ENCODE results near the gene BCAT1. TPM values are rescaled to one million over a fixed set of nuclear protein-coding genes. Genes with fewer than 3 reads are reported as not detected.

The BCAT1 gene
- total RNA-seq, 2 donors from 2014 or later: 3.4 to 13.1 TPM

DNA sequence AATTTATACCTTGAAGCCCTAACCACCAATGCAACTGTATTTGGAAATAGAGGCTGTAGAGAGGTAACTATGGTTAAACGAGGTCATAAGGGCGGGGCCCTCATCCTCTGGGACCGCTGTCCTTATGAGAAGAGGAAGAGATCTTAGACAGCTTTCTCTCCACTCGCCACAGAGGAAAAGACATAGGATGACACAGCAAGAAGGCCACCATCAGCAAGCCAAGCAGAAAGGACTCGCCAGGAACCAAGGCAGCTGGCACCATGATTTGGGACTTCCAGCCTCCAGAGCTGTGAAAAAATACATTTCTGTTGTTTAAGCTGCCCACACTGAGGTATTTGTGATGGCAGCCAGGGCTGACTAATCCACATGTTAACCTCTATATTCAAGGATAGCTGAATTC lies 30.4 kb upstream of the BCAT1 start:
- no peaks in the 10 kb centered on the region for H3K4me1 ChIP-seq
- H3K27me3 ChIP-seq: no peaks in the 10 kb centered on the region
- no peak overlapping the region for H3K27ac ChIP-seq
- H3K36me3 ChIP-seq: no peaks in the 10 kb centered on the region
- H3K4me3 ChIP-seq: no peak overlapping the region
- DNase-seq (ENCODE audit: low spot score): no peak
- TF ChIP-seq, protein P1, sequence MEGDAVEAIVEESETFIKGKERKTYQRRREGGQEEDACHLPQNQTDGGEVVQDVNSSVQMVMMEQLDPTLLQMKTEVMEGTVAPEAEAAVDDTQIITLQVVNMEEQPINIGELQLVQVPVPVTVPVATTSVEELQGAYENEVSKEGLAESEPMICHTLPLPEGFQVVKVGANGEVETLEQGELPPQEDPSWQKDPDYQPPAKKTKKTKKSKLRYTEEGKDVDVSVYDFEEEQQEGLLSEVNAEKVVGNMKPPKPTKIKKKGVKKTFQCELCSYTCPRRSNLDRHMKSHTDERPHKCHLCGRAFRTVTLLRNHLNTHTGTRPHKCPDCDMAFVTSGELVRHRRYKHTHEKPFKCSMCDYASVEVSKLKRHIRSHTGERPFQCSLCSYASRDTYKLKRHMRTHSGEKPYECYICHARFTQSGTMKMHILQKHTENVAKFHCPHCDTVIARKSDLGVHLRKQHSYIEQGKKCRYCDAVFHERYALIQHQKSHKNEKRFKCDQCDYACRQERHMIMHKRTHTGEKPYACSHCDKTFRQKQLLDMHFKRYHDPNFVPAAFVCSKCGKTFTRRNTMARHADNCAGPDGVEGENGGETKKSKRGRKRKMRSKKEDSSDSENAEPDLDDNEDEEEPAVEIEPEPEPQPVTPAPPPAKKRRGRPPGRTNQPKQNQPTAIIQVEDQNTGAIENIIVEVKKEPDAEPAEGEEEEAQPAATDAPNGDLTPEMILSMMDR (IDR thresholded peaks at IDR 0.05): no peak
- H3K9me3 ChIP-seq: peaks cover 0 to 20% of the 10 kb centered on the region in 2 donors

DNA sequence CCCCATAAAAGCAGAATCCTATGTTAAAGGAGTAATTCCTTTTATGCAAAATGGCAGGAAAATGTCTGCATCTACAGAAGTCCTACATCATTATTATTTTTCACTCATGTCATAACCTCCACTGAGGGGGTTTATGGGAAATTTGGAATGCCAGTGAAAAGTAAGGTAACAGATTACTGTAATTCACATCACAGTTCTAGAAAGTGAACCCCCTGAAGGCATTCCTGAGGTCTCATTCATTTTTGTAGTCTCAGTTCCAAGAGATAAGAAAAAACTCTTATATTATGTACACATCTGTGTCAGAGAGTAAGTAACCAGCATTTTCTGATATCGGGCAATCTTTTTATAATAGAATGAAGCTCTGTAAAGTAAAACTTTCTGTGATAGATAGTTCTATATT lies 28.8 kb upstream of the BCAT1 start:
- H3K27ac ChIP-seq: no peak overlapping the region
- no peak overlapping the region for H3K4me3 ChIP-seq
- no peak for DNase-seq (ENCODE audit: low spot score)
- no peaks in the 10 kb centered on the region for H3K27me3 ChIP-seq
- H3K9me3 ChIP-seq: peaks cover 0 to 11% of the 10 kb centered on the region in 2 donors
- no peaks in the 10 kb centered on the region for H3K36me3 ChIP-seq
- TF ChIP-seq, protein P1 (IDR thresholded peaks at IDR 0.05): no peak
- no peaks in the 10 kb centered on the region for H3K4me1 ChIP-seq

DNA sequence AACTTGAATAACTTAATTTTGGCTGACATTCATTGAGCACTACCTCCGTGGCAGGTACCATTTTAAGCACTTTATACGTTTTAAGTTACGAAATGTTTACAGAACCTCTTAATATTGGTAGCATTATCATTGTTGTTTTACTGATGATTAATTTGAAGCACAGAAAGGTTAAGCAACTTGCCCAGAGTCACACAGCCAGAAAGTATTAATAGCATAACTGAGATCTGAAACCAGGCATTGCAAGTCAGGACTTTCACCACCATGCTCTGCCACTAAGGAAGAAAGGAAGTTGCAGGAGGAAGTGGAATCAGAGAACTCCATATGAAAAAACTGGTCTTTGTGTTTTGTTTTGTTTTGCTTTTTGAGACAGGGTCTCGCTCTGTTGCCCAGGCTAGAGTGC lies 28.2 kb upstream of the BCAT1 start:
- Histone ChIP-seq H3K9me3 (peaks cover 0 to 5% of the 10 kb centered on the region in 2 donors), H3K36me3 (no peaks in the 10 kb centered on the region), H3K4me3 (no peak overlapping the region), H3K27ac (no peak overlapping the region), H3K4me1 (no peaks in the 10 kb centered on the region), H3K27me3 (no peaks in the 10 kb centered on the region)
- TF ChIP-seq, protein P1 (IDR thresholded peaks at IDR 0.05): no peak
- no peak for DNase-seq (ENCODE audit: low spot score)

DNA sequence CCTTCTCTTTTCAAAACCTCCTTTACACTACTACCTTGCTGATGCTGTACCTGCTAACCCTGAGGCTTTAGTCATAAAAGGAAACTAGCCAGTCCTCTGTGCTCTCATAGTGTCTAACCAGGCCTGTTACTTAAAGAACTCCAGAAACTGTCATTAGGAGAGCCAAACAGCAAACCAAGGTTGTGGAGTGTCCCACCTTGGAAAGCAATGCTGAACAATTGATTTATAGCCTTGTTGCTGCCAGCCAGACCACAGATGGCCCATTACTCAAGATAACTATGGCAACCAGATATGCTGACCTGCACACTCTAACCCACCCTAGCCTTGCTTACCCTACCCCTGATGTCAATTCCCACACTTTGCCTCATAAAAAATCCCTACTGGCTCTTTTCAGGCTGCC lies 26.5 kb upstream of the BCAT1 start:
- H3K36me3 ChIP-seq: no peaks in the 10 kb centered on the region
- no peaks in the 10 kb centered on the region for H3K4me1 ChIP-seq
- TF ChIP-seq, protein P1 (IDR thresholded peaks at IDR 0.05): no peak
- no peaks in the 10 kb centered on the region for H3K27me3 ChIP-seq
- no peak for DNase-seq (ENCODE audit: low spot score)
- no peaks in the 10 kb centered on the region for H3K9me3 ChIP-seq
- H3K27ac ChIP-seq: no peak overlapping the region
- H3K4me3 ChIP-seq: no peak overlapping the region

DNA sequence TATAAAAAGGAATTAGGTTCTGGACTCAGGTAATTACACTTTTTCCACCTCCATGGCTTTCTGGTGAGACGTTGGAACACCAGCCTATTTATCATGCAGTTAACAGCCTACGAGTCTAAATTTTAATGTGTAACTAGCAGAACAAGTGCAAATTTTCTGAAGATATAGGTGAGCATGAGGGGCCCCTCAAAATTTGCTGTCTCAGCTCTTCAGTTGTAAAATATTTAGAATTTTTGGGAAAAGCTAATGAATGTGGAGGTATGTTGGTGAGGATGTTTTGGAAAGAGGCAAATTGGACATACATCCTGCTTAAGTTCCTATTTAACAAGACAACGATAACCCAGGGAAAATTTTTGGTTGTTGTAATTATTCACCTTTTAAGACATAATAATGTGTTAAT lies 25.3 kb upstream of the BCAT1 start:
- no peaks in the 10 kb centered on the region for H3K36me3 ChIP-seq
- H3K9me3 ChIP-seq: no peaks in the 10 kb centered on the region
- no peak overlapping the region for H3K4me3 ChIP-seq
- no peak overlapping the region for H3K27ac ChIP-seq
- H3K4me1 ChIP-seq: no peaks in the 10 kb centered on the region
- TF ChIP-seq, protein P1 (IDR thresholded peaks at IDR 0.05): no peak
- no peaks in the 10 kb centered on the region for H3K27me3 ChIP-seq
- no peak for DNase-seq (ENCODE audit: low spot score)

DNA sequence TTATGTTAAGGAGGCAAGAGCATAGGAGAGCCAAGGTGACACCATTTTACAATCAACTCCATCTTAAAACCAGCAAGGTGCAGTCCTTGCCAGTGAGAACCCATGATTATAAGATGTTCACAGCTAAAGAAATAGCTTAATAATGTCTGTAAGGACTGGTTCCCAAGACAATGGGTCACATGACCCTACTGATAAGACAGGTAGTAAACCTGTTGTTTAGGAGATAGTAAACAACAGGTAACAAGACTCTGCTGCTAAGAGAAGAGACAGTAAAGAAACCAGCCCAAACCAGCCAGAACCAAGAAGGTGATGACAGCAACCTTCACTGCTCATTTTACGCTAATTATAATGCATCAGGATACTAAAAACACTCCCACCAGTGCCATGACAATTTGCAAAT lies 23.2 kb upstream of the BCAT1 start:
- DNase-seq (ENCODE audit: low spot score): no peak
- Histone ChIP-seq H3K27ac (no peak overlapping the region), H3K4me1 (no peaks in the 10 kb centered on the region), H3K9me3 (no peaks in the 10 kb centered on the region), H3K36me3 (no peaks in the 10 kb centered on the region), H3K4me3 (no peak overlapping the region), H3K27me3 (no peaks in the 10 kb centered on the region)
- TF ChIP-seq, protein P1 (IDR thresholded peaks at IDR 0.05): no peak

Data from right atrium auricular region (tissue), 2 donors.